K562 (cell line): ENCODE measurements around the gene KIAA0319L. TPM values are rescaled to one million over a fixed set of nuclear protein-coding genes. Genes with fewer than 3 reads are reported as not detected.

Experiments
- ATAC-seq: fragments of 200-7000 bp; cut with Tn5 transposase; 3 replicates; pipeline ENCODE4 v1.9.1; 2020; ENCODE audit warnings: moderate library complexity
- BruUV-seq: library from RNA; stranded (reverse); fragments of 400-500 nt; replicated peaks from 2 replicates; lab custom pipeline; 2021; lab: Mats Ljungman, UMichigan
- CTCF ChIA-PET: fragments of 300-600 bp; formaldehyde crosslinking; extraction: SDS; loops from one replicate; lab custom pipeline; 2021; ENCODE audit warnings: low intra/inter-chr PET ratio; lab: Yijun Ruan, JAX
- POLR2A ChIA-PET: fragments of 300-600, 350-650 bp; sonication (Branson Sonifier 250); formaldehyde crosslinking; extraction: SDS; loops from one replicate; lab custom pipeline; 2021; ENCODE audit warnings: antibody characterized with exemption, inconsistent platforms; lab: Yijun Ruan, JAX
- DNase-seq, 4 experiments: peaks; one replicate each; pipeline versions ENCODE4 v3.0.0 to v3.0.0-alpha.2; 2011 to 2018; ENCODE audit warnings: low spot score in 3 of 4, mixed read lengths in 3 of 4; ENCODE audit errors: extremely low read depth in 1 of 4
- FAIRE-seq: peaks from 2 replicates; lab custom pipeline; 2011; peaks lifted over from hg19 to GRCh38; lab: Jason Lieb, UNC
- H2AFZ ChIP-seq: 2 replicates; pipeline ENCODE4 v1.6.0; 2011; ENCODE audit warnings: low read depth, low read length, control low read depth, inconsistent platforms
- H3K27ac ChIP-seq: fragments of 200-600 bp; 3 replicates; pipeline ENCODE4 v1.8.0; 2011; ENCODE audit warnings: low read depth, mild to moderate bottlenecking, control low read depth, inconsistent platforms, low read length, moderate library complexity, mixed read lengths; ENCODE audit errors: extremely low read depth
- H3K27me3 ChIP-seq, 2 experiments: fragments of 300-600 bp in 1 of 2; 2 replicates in 1 of 2; 3 replicates in 1 of 2; pipeline versions ENCODE4 v1.6.0 to v1.8.0; 2011; ENCODE audit warnings: inconsistent platforms in 2 of 2, low read length in 2 of 2, mild to moderate bottlenecking in 1 of 2, mixed read lengths in 1 of 2, moderate library complexity in 1 of 2; ENCODE audit not compliant: control insufficient read depth in 2 of 2, insufficient read depth in 2 of 2
- H3K36me3 ChIP-seq: fragments of 300-600 bp; 3 replicates; pipeline ENCODE4 v1.8.0; 2011; ENCODE audit warnings: mild to moderate bottlenecking, low read length, inconsistent platforms; ENCODE audit not compliant: control insufficient read depth, insufficient read depth
- H3K4me1 ChIP-seq, 2 experiments: fragments of 200-600 bp in 1 of 2; replicated peaks in 1 of 2; 2 replicates in 1 of 2; 3 replicates in 1 of 2; pipeline versions ENCODE4 v1.5.1 to v1.8.0; 2011; ENCODE audit warnings: inconsistent platforms in 2 of 2, low read length in 2 of 2, mild to moderate bottlenecking in 1 of 2, mixed read lengths in 1 of 2, moderate library complexity in 1 of 2; ENCODE audit not compliant: control insufficient read depth in 2 of 2, insufficient read depth in 2 of 2
- H3K4me2 ChIP-seq: 2 replicates; pipeline ENCODE4 v1.6.1; 2011; ENCODE audit warnings: low read length, control low read depth, inconsistent platforms, mixed read lengths; ENCODE audit not compliant: insufficient read depth
- H3K4me3 ChIP-seq: fragments of 200-600 bp; sonication (generic), shearing (Covaris generic); 2 replicates; pipeline ENCODE4 v1.5.1; 2016; ENCODE audit warnings: control low read depth, inconsistent platforms
- H3K79me2 ChIP-seq: fragments of 200-600 bp; 3 replicates; pipeline ENCODE4 v1.8.0; 2011; ENCODE audit warnings: low read length, inconsistent platforms; ENCODE audit not compliant: control insufficient read depth, insufficient read depth
- H3K9ac ChIP-seq, 2 experiments: 2 replicates each; pipeline versions ENCODE4 v1.6.0 to v1.6.1; 2011; ENCODE audit warnings: low read depth in 2 of 2, low read length in 2 of 2, control low read depth in 1 of 2, inconsistent platforms in 1 of 2, mild to moderate bottlenecking in 1 of 2, mixed read lengths in 1 of 2; ENCODE audit not compliant: insufficient read depth in 1 of 2
- H3K9me1 ChIP-seq: one replicate; pipeline ENCODE4 v1.6.0; 2011; ENCODE audit warnings: inconsistent platforms, mild to moderate bottlenecking, low read length, moderate library complexity; ENCODE audit not compliant: control insufficient read depth, insufficient read depth
- H3K9me3 ChIP-seq: replicated peaks from 2 replicates; pipeline ENCODE4 v1.5.1; 2011; ENCODE audit warnings: low read depth, low read length, inconsistent platforms; ENCODE audit not compliant: control insufficient read depth, insufficient read depth
- H4K20me1 ChIP-seq: replicated peaks from 2 replicates; pipeline ENCODE4 v1.6.1; 2011; ENCODE audit warnings: low read length, inconsistent platforms, mixed read lengths; ENCODE audit not compliant: control insufficient read depth, insufficient read depth
- ATF3 ChIP-seq, 2 experiments: fragments of 450-650 bp in 1 of 2; sonication (generic) in 1 of 2; formaldehyde crosslinking in 1 of 2; IDR thresholded peaks in 1 of 2; conservative IDR thresholded peaks in 1 of 2; 2 replicates each; pipeline versions ENCODE4 v1.6.1 to v1.8.1; 2016 to 2023; ENCODE audit warnings: mild to moderate bottlenecking in 2 of 2, moderate library complexity in 2 of 2, inconsistent platforms in 1 of 2, missing genetic modification reagents in 1 of 2
- HCFC1 ChIP-seq: IDR thresholded peaks from 2 replicates; pipeline ENCODE4 v1.6.1; 2012; ENCODE audit warnings: low read depth, low read length, improper control_type of control experiment
- MTA1 ChIP-seq: fragments of 450-650 bp; IDR thresholded peaks from 2 replicates; pipeline ENCODE4 v1.6.1; 2017; ENCODE audit warnings: borderline replicate concordance
- MTF1 ChIP-seq: fragments of 250-450 bp; sonication (Bioruptor Pico); IDR thresholded peaks from 2 replicates; pipeline ENCODE4 v1.9.0; 2021; ENCODE audit warnings: moderate library complexity, mild to moderate bottlenecking, inconsistent platforms, borderline replicate concordance
- RBFOX2 ChIP-seq: fragments of 200-400 bp; formaldehyde crosslinking; IDR thresholded peaks from 2 replicates; pipeline ENCODE4 v1.6.1; 2017; ENCODE audit warnings: low read depth, mild to moderate bottlenecking, low read length, moderate library complexity
- SIN3A ChIP-seq, 2 experiments: fragments of 150-350 bp in 1 of 2; IDR thresholded peaks; 2 replicates each; pipeline ENCODE4 v1.6.1; 2011 to 2016; ENCODE audit warnings: borderline replicate concordance in 2 of 2, low read depth in 2 of 2, low read length in 2 of 2, mild to moderate bottlenecking in 2 of 2, moderate library complexity in 2 of 2; ENCODE audit not compliant: control insufficient read depth in 1 of 2
- U2AF2 ChIP-seq: fragments of 200-400 bp; formaldehyde crosslinking; optimal IDR thresholded peaks from 2 replicates; pipeline ENCODE3; 2017; ENCODE audit warnings: low read depth, mild to moderate bottlenecking, low read length
- ZBTB17 ChIP-seq: fragments of 450-650 bp; formaldehyde crosslinking; IDR thresholded peaks from 2 replicates; pipeline ENCODE4 v1.4.0; 2020; ENCODE audit warnings: mild to moderate bottlenecking
- ZNF592 ChIP-seq: fragments of 450-650 bp; IDR thresholded peaks from 2 replicates; pipeline ENCODE4 v1.6.1; 2017; ENCODE audit warnings: antibody characterized with exemption, mild to moderate bottlenecking
- WGBS: fragments of 100-300 bp; shearing (Covaris generic); methylation state at CpG from one replicate; pipeline ENCODE4 v1.1.6; 2016; ENCODE audit warnings: low coverage, mixed read lengths; ENCODE audit not compliant: insufficient coverage; ENCODE audit errors: missing lambda C conversion rate; 5-methylcytosine and 5-hydroxymethylcytosine counted together
- in situ Hi-C: fragments of 300-500 bp; cut with MboI; formaldehyde crosslinking; loops from 4 replicates; pipeline ENCODE4 v1.15.0; 2018; ENCODE audit warnings: inconsistent platforms, mixed read lengths
- intact Hi-C: fragments of 100-400 bp; cut with micrococcal nuclease; formaldehyde crosslinking; loops from 2 replicates; pipeline ENCODE4 v1.14.2; 2022
- polyA plus RNA-seq, 8 experiments: library from polyadenylated mRNA; depleted of rRNA in 4 of 8; stranded (reverse) in 5 of 8; unstranded in 3 of 8; fragments of >200 nt; fragmentation: Nextera tagmentation in 2 of 8; fragmentation: Illumina TruSeq in 1 of 8; extraction: Ambion mirVana in 2 of 8; extraction: Trizol in 1 of 8; gene quantifications; 2 replicates each; pipeline versions ENCODE4 v1.2.1 to v1.2.3, GENCODE V29; 2011 to 2014; ENCODE audit warnings: inconsistent platforms in 1 of 8, missing spikeins in 1 of 8
- total RNA-seq, 7 experiments: library from RNA; depleted of rRNA in 6 of 7; stranded (reverse); fragments of >200 nt in 6 of 7; fragmentation: Illumina TruSeq in 2 of 7; extraction: Trizol in 2 of 7; gene quantifications; 2 replicates each; pipeline versions ENCODE4 v1.2.1 to v1.2.3, GENCODE V29; 2011 to 2021; ENCODE audit warnings: low replicate concordance in 1 of 7
- TF ChIP-seq, protein P1 (sequence below): IDR thresholded peaks from 3 replicates; pipeline ENCODE4 v1.6.1; 2011; ENCODE audit warnings: borderline replicate concordance, mild to moderate bottlenecking, moderate library complexity; ENCODE audit not compliant: insufficient read length; ENCODE audit errors: extremely low read depth

KIAA0319L gene
- total and polyA plus RNA-seq, 9 of the 15 experiments (the other 6 are each of a cell fraction or from before 2014, with no cell fraction given), result 2.4 to 51.7 (median 27.4) TPM

- Histone ChIP-seq H3K27ac (no peak overlapping the region), H3K4me2 (no peak overlapping the region), H4K20me1 (no peaks in the 10 kb centered on the region), H3K9me3 (peaks cover 19% of the 10 kb centered on the region), H3K4me1 (peaks cover 0 to 4% of the 10 kb centered on the region in 2 experiments; a peak in 2 of 5 replicates), H3K27me3 (no peaks in the 10 kb centered on the region), H3K9ac (no peak overlapping the region), H3K36me3 (peaks cover 29% of the 10 kb centered on the region), H3K9me1 (no peaks in the 10 kb centered on the region), H2AFZ (no peak overlapping the region), H3K79me2 (peaks cover 12% of the 10 kb centered on the region), H3K4me3 (no peak overlapping the region)
- ChIA-PET CTCF (no interaction called here), POLR2A (interaction anchor here (0.6 kb wide), 1 partner anchor 15 kb away, joined by 3 read pairs; no protein-coding TSS in a partner anchor)
- ATAC-seq, result no peak
- intact Hi-C loops, result no loop called here
- BruUV-seq, result no TSS peak
- no peak for FAIRE-seq
- in situ Hi-C loops, result no loop called here
- 85% methylated on average over 6 of the region's 6 CpGs for WGBS
- DNase-seq, result no peak
- TF ChIP-seq SIN3A (IDR thresholded peaks at IDR 0.05; ENCODE audit: borderline replicate concordance in 2 of 2, control insufficient read depth in 1 of 2, low read depth in 2 of 2, low read length in 2 of 2), result no peak
- no peak for TF ChIP-seq RBFOX2
- TF ChIP-seq MTA1, result no peak
- TF ChIP-seq MTF1 (CRISPR knock-in tag), result no peak
- TF ChIP-seq, protein P1, sequence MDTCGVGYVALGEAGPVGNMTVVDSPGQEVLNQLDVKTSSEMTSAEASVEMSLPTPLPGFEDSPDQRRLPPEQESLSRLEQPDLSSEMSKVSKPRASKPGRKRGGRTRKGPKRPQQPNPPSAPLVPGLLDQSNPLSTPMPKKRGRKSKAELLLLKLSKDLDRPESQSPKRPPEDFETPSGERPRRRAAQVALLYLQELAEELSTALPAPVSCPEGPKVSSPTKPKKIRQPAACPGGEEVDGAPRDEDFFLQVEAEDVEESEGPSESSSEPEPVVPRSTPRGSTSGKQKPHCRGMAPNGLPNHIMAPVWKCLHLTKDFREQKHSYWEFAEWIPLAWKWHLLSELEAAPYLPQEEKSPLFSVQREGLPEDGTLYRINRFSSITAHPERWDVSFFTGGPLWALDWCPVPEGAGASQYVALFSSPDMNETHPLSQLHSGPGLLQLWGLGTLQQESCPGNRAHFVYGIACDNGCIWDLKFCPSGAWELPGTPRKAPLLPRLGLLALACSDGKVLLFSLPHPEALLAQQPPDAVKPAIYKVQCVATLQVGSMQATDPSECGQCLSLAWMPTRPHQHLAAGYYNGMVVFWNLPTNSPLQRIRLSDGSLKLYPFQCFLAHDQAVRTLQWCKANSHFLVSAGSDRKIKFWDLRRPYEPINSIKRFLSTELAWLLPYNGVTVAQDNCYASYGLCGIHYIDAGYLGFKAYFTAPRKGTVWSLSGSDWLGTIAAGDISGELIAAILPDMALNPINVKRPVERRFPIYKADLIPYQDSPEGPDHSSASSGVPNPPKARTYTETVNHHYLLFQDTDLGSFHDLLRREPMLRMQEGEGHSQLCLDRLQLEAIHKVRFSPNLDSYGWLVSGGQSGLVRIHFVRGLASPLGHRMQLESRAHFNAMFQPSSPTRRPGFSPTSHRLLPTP, result no peak
- TF ChIP-seq ATF3 (IDR thresholded peaks at IDR 0.05), result no peak
- no peak for TF ChIP-seq ATF3 (CRISPR knock-in tag; conservative IDR thresholded peaks at IDR 0.05)
- no peak for TF ChIP-seq ZNF592
- no peak for TF ChIP-seq ZBTB17 (CRISPR knock-in tag)
- no peak for TF ChIP-seq HCFC1
- no peak for TF ChIP-seq U2AF2
Observed at GRCh38 chr1:35531368-35531767, 25.8 kb downstream of the KIAA0319L start.
